Gastroesophageal sphincter (tissue), 4 donors: ENCODE data around the gene RHBDD1. TPM values are rescaled to one million over a fixed set of nuclear protein-coding genes. Genes with fewer than 3 reads are reported as not detected.

Experiments
- ATAC-seq: fragments of 150-250 bp; one replicate; pipeline ENCODE4 v1.9.1; 2016; ENCODE audit warnings: mild to moderate bottlenecking, moderate library complexity
- H3K27ac ChIP-seq, 4 donors: fragments of 200-600 bp; sonication (generic) in 3 of 4; 1 replicate in 3 of 4; 2 replicates in 1 of 4; pipeline ENCODE4 v1.5.1; 2016 to 2019
- H3K27me3 ChIP-seq: fragments of 200-600 bp; sonication (generic); one replicate; pipeline ENCODE4 v1.5.1; 2019
- H3K36me3 ChIP-seq, 2 donors: fragments of 200-600 bp; sonication (generic); one replicate each; pipeline ENCODE4 v1.5.1; 2019; ENCODE audit warnings: control low read depth in 1 of 2
- H3K4me1 ChIP-seq, 3 donors: fragments of 200-600 bp; sonication (generic); 1 replicate in 2 of 3; 2 replicates in 1 of 3; pipeline ENCODE4 v1.5.1; 2016 to 2019; ENCODE audit warnings: control low read depth in 2 of 3
- H3K4me3 ChIP-seq, 2 donors: fragments of 200-600 bp; sonication (generic); one replicate each; pipeline ENCODE4 v1.5.1; 2019; ENCODE audit warnings: mild to moderate bottlenecking in 1 of 2, moderate library complexity in 1 of 2
- H3K9me3 ChIP-seq, 3 donors: fragments of 200-600 bp; sonication (generic); one replicate each; pipeline ENCODE4 v1.5.1; 2017 to 2019; ENCODE audit warnings: control low read depth in 2 of 3
- CTCF ChIP-seq, 4 experiments: fragments of 200-600 bp in 2 of 4; fragments of 450-650 bp in 2 of 4; sonication (generic) in 1 of 4; IDR thresholded peaks; one replicate each; pipeline ENCODE4 v1.5.1; 2017 to 2019; ENCODE audit warnings: antibody characterized with exemption in 4 of 4, mild to moderate bottlenecking in 2 of 4, moderate library complexity in 2 of 4
- EP300 ChIP-seq: sonication (generic); formaldehyde crosslinking; IDR thresholded peaks from one replicate; pipeline ENCODE4 v1.6.1; 2017; ENCODE audit warnings: antibody characterized with exemption, mild to moderate bottlenecking
- POLR2A ChIP-seq, 2 donors: fragments of 450-650 bp; IDR thresholded peaks; one replicate each; pipeline ENCODE4 v1.6.1; 2017; ENCODE audit warnings: antibody characterized with exemption in 2 of 2, mild to moderate bottlenecking in 2 of 2, moderate library complexity in 1 of 2
- POLR2AphosphoS5 ChIP-seq: sonication (generic); formaldehyde crosslinking; IDR thresholded peaks from one replicate; pipeline ENCODE4 v1.6.1; 2017; ENCODE audit warnings: antibody characterized with exemption
- WGBS, 2 donors: methylation state at CpG; one replicate each; pipeline ENCODE4 v1.1.5; 2018; ENCODE audit warnings: low coverage in 1 of 2; 5-methylcytosine and 5-hydroxymethylcytosine counted together
- total RNA-seq, 4 donors: library from RNA; depleted of rRNA; stranded (reverse); fragments of >200 nt; gene quantifications; one replicate each; pipeline ENCODE4 v1.1.0, GENCODE V29; 2016

RHBDD1 gene
- total RNA-seq, 4 donors from 2014 or later, result 22.2 to 35.2 (median 24.7) TPM

- no peaks in the 10 kb centered on the region for H3K27me3 ChIP-seq
- no peaks in the 10 kb centered on the region for H3K9me3 ChIP-seq
- H3K27ac ChIP-seq, result no peak overlapping the region
- H3K4me3 ChIP-seq, result no peak overlapping the region
- TF ChIP-seq POLR2AphosphoS5 (no peak), POLR2A (IDR thresholded peaks at IDR 0.05) (no peak), CTCF (IDR thresholded peaks at IDR 0.05) (no peak), EP300 (no peak)
- no peak for ATAC-seq
- H3K36me3 ChIP-seq, result peaks cover 0 to 8% of the 10 kb centered on the region in 2 donors
- peaks cover 0 to 8% (median 0%) of the 10 kb centered on the region in 3 donors for H3K4me1 ChIP-seq
These were observed 77.8 kb downstream of the RHBDD1 start for GRCh38 chr2:226913641-226914040.

- WGBS, 2 donors, result 60 to 89% methylated on average over 2 to 5 of the region's 6 CpGs
- peaks cover 0 to 8% of the 10 kb centered on the region in 2 donors for H3K36me3 ChIP-seq
- no peak overlapping the region for H3K4me3 ChIP-seq
- H3K27ac ChIP-seq, result no peak overlapping the region
- no peaks in the 10 kb centered on the region for H3K4me1 ChIP-seq
- no peak for ATAC-seq
- peaks cover 0 to 4% (median 0%) of the 10 kb centered on the region in 3 donors for H3K9me3 ChIP-seq
- H3K27me3 ChIP-seq, result no peaks in the 10 kb centered on the region
- TF ChIP-seq EP300 (no peak), POLR2A (IDR thresholded peaks at IDR 0.05) (no peak), POLR2AphosphoS5 (no peak), CTCF (IDR thresholded peaks at IDR 0.05) (no peak)
These were observed 80.0 kb downstream of the RHBDD1 start for GRCh38 chr2:226915846-226916360.

- Histone ChIP-seq H3K27ac (no peak overlapping the region), H3K27me3 (no peaks in the 10 kb centered on the region), H3K4me3 (no peak overlapping the region), H3K36me3 (peaks cover 0 to 8% of the 10 kb centered on the region in 2 donors), H3K4me1 (no peaks in the 10 kb centered on the region), H3K9me3 (peaks cover 0 to 4% (median 0%) of the 10 kb centered on the region in 3 donors)
- 70 to 88% methylated on average over 1 of the region's 1 CpG for WGBS, 2 donors
- TF ChIP-seq POLR2A (IDR thresholded peaks at IDR 0.05) (no peak), CTCF (IDR thresholded peaks at IDR 0.05) (no peak), EP300 (no peak), POLR2AphosphoS5 (no peak)
- no peak for ATAC-seq
These were observed 80.8 kb downstream of the RHBDD1 start for GRCh38 chr2:226916669-226917068.

GRCh38 chr2:226932443-226932842 lies 96.6 kb downstream of the RHBDD1 start:
- ATAC-seq, result no peak

More at GRCh38 chr2:226932443-226932842, 96.6 kb downstream of the RHBDD1 start:
- TF ChIP-seq CTCF (IDR thresholded peaks at IDR 0.05) (no peak), POLR2A (IDR thresholded peaks at IDR 0.05) (no peak), EP300 (no peak), POLR2AphosphoS5 (no peak)
- WGBS, 2 donors, result 90 to 95% methylated on average over 5 of the region's 5 CpGs
- Histone ChIP-seq H3K4me3 (no peak overlapping the region), H3K4me1 (no peaks in the 10 kb centered on the region), H3K27me3 (no peaks in the 10 kb centered on the region), H3K36me3 (no peaks in the 10 kb centered on the region), H3K27ac (no peak overlapping the region), H3K9me3 (no peaks in the 10 kb centered on the region)
